ENCODE measurements around the gene DOCK3.

DNA sequence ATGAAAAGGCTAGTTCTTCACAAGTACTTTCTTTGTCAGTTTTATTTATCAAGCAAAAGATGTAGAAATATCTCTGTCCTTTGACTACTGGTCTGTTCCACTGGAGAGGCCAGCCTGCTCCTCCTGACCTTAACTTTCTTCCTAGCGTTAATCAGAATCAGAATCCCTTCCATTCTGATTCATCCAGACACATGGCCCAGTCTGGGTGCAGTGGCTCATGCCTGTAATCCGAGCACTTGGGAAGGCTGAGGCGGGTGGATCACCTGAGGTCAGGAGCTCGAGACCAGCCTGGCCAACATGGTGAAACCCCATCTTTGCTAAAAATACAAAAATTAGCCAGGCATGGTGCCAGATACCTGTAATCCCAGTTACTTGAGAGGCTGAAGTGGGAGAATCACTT is 678.4 kb downstream of the DOCK3 start:
- no peak for TF ChIP-seq CTCF (IDR thresholded peaks at IDR 0.05)
- TF ChIP-seq POLR2A (IDR thresholded peaks at IDR 0.05): no peak

Measured in ovary (tissue), 3 donors.